ENCODE results near the gene ROS1.

Gene ROS1

GRCh38 chr6:117306227-117306790 lies 119.4 kb downstream of the ROS1 start:
- no peaks in the 10 kb centered on the region for H3K4me1 ChIP-seq
- DNase-seq (ENCODE audit: low spot score in 2 of 2) = no peak
- no peaks in the 10 kb centered on the region for H3K9me3 ChIP-seq
- no peaks in the 10 kb centered on the region for H3K36me3 ChIP-seq (replicated peaks)
- in situ Hi-C loops (cut with MboI; ENCODE audit: low sequenced_read_pairs) = no loop called here
- H3K27me3 ChIP-seq (ENCODE audit: low read depth) = peaks cover 15% of the 10 kb centered on the region; the same call in 1 of the 2 replicates
- no peak overlapping the region for H3K4me3 ChIP-seq

GRCh38 chr6:117304446-117304845 lies 121.3 kb downstream of the ROS1 start:
- peaks cover 15% of the 10 kb centered on the region; the same call in 1 of the 2 replicates for H3K27me3 ChIP-seq (ENCODE audit: low read depth)
- no peaks in the 10 kb centered on the region for H3K4me1 ChIP-seq
- DNase-seq (ENCODE audit: low spot score in 2 of 2) = no peak
- in situ Hi-C loops (cut with MboI; ENCODE audit: low sequenced_read_pairs) = no loop called here
- no peaks in the 10 kb centered on the region for H3K9me3 ChIP-seq
- H3K4me3 ChIP-seq = no peak overlapping the region
- H3K36me3 ChIP-seq (replicated peaks) = no peaks in the 10 kb centered on the region

- DNase-seq (ENCODE audit: low spot score in 2 of 2) = no peak
- Histone ChIP-seq H3K36me3 (replicated peaks) (no peaks in the 10 kb centered on the region), H3K9me3 (no peaks in the 10 kb centered on the region), H3K4me1 (no peaks in the 10 kb centered on the region), H3K4me3 (no peak overlapping the region), H3K27me3 (ENCODE audit: low read depth) (peaks cover 15% of the 10 kb centered on the region; the same call in 1 of the 2 replicates)
- in situ Hi-C loops (cut with MboI; ENCODE audit: low sequenced_read_pairs) = no loop called here
Observed at GRCh38 chr6:117303323-117303722, 122.4 kb downstream of the ROS1 start.

- H3K9me3 ChIP-seq = no peaks in the 10 kb centered on the region
- in situ Hi-C loops (cut with MboI; ENCODE audit: low sequenced_read_pairs) = no loop called here
- no peak overlapping the region for H3K4me3 ChIP-seq
- H3K36me3 ChIP-seq (replicated peaks) = no peaks in the 10 kb centered on the region
- H3K4me1 ChIP-seq = no peaks in the 10 kb centered on the region
- no peak for DNase-seq (ENCODE audit: low spot score in 2 of 2)
- H3K27me3 ChIP-seq (ENCODE audit: low read depth) = no peaks in the 10 kb centered on the region
Observed at GRCh38 chr6:117298941-117299340, 126.8 kb downstream of the ROS1 start.

GRCh38 chr6:117290173-117290846 lies 135.4 kb downstream of the ROS1 start:
- Histone ChIP-seq H3K36me3 (replicated peaks) (no peaks in the 10 kb centered on the region), H3K9me3 (no peaks in the 10 kb centered on the region), H3K27me3 (ENCODE audit: low read depth) (no peaks in the 10 kb centered on the region; the same call in 1 of the 2 replicates), H3K4me1 (no peaks in the 10 kb centered on the region), H3K4me3 (no peak overlapping the region)
- in situ Hi-C loops (cut with MboI; ENCODE audit: low sequenced_read_pairs) = no loop called here
- no peak for DNase-seq (ENCODE audit: low spot score in 2 of 2)

- Histone ChIP-seq H3K4me1 (no peaks in the 10 kb centered on the region), H3K36me3 (replicated peaks) (no peaks in the 10 kb centered on the region), H3K4me3 (no peak overlapping the region), H3K9me3 (no peaks in the 10 kb centered on the region), H3K27me3 (ENCODE audit: low read depth) (peaks cover 3% of the 10 kb centered on the region; the same call in 1 of the 2 replicates)
- DNase-seq (ENCODE audit: low spot score in 2 of 2) = no peak
- in situ Hi-C loops (cut with MboI; ENCODE audit: low sequenced_read_pairs) = no loop called here
Observed at GRCh38 chr6:117288083-117288715, 137.5 kb downstream of the ROS1 start.

- no peaks in the 10 kb centered on the region for H3K4me1 ChIP-seq
- no peaks in the 10 kb centered on the region for H3K36me3 ChIP-seq (replicated peaks)
- DNase-seq (ENCODE audit: low spot score in 2 of 2) = peak; percentile 9 to 44
- no peak overlapping the region for H3K4me3 ChIP-seq
- in situ Hi-C loops (cut with MboI; ENCODE audit: low sequenced_read_pairs) = no loop called here
- H3K27me3 ChIP-seq (ENCODE audit: low read depth) = peaks cover 34% of the 10 kb centered on the region
- no peaks in the 10 kb centered on the region for H3K9me3 ChIP-seq
Observed at GRCh38 chr6:117280922-117281321, 144.8 kb downstream of the ROS1 start.

GRCh38 chr6:117276778-117277316 lies 148.9 kb downstream of the ROS1 start:
- DNase-seq (ENCODE audit: low spot score in 2 of 2) = no peak
- Histone ChIP-seq H3K9me3 (no peaks in the 10 kb centered on the region), H3K27me3 (ENCODE audit: low read depth) (peaks cover 63% of the 10 kb centered on the region), H3K36me3 (replicated peaks) (no peaks in the 10 kb centered on the region), H3K4me3 (no peak overlapping the region), H3K4me1 (no peaks in the 10 kb centered on the region)
- in situ Hi-C loops (cut with MboI; ENCODE audit: low sequenced_read_pairs) = no loop called here

GRCh38 chr6:117275711-117276110 lies 150.0 kb downstream of the ROS1 start:
- Histone ChIP-seq H3K9me3 (no peaks in the 10 kb centered on the region), H3K36me3 (replicated peaks) (no peaks in the 10 kb centered on the region), H3K27me3 (ENCODE audit: low read depth) (peaks cover 73% of the 10 kb centered on the region), H3K4me3 (no peak overlapping the region), H3K4me1 (no peaks in the 10 kb centered on the region)
- no peak for DNase-seq (ENCODE audit: low spot score in 2 of 2)
- in situ Hi-C loops (cut with MboI; ENCODE audit: low sequenced_read_pairs) = no loop called here

GRCh38 chr6:117275205-117275604 lies 150.5 kb downstream of the ROS1 start:
- Histone ChIP-seq H3K9me3 (no peaks in the 10 kb centered on the region), H3K36me3 (replicated peaks) (no peaks in the 10 kb centered on the region), H3K27me3 (ENCODE audit: low read depth) (peaks cover 72% of the 10 kb centered on the region), H3K4me1 (no peaks in the 10 kb centered on the region), H3K4me3 (no peak overlapping the region)
- in situ Hi-C loops (cut with MboI; ENCODE audit: low sequenced_read_pairs) = no loop called here
- no peak for DNase-seq (ENCODE audit: low spot score in 2 of 2)

GRCh38 chr6:117272891-117273290 lies 152.9 kb downstream of the ROS1 start:
- Histone ChIP-seq H3K36me3 (replicated peaks) (no peaks in the 10 kb centered on the region), H3K4me1 (no peaks in the 10 kb centered on the region), H3K4me3 (no peak overlapping the region), H3K27me3 (ENCODE audit: low read depth) (peaks cover 75% of the 10 kb centered on the region), H3K9me3 (no peaks in the 10 kb centered on the region)
- no peak for DNase-seq (ENCODE audit: low spot score in 2 of 2)
- in situ Hi-C loops (cut with MboI; ENCODE audit: low sequenced_read_pairs) = no loop called here

GRCh38 chr6:117272032-117272866 lies 153.5 kb downstream of the ROS1 start:
- in situ Hi-C loops (cut with MboI; ENCODE audit: low sequenced_read_pairs) = no loop called here
- DNase-seq (ENCODE audit: low spot score in 2 of 2) = no peak
- no peak overlapping the region for H3K4me3 ChIP-seq

GRCh38 chr6:117270843-117271507 lies 154.8 kb downstream of the ROS1 start:
- no peak for DNase-seq (ENCODE audit: low spot score in 2 of 2)
- Histone ChIP-seq H3K4me3 (no peak overlapping the region), H3K27me3 (ENCODE audit: low read depth) (peaks cover 89% of the 10 kb centered on the region), H3K4me1 (no peaks in the 10 kb centered on the region), H3K36me3 (replicated peaks) (no peaks in the 10 kb centered on the region), H3K9me3 (no peaks in the 10 kb centered on the region)
- in situ Hi-C loops (cut with MboI; ENCODE audit: low sequenced_read_pairs) = no loop called here

More at GRCh38 chr6:117272032-117272866, 153.5 kb downstream of the ROS1 start:
- H3K36me3 ChIP-seq (replicated peaks) = no peaks in the 10 kb centered on the region
- peaks cover 76% of the 10 kb centered on the region for H3K27me3 ChIP-seq (ENCODE audit: low read depth)
- no peaks in the 10 kb centered on the region for H3K4me1 ChIP-seq
- H3K9me3 ChIP-seq = no peaks in the 10 kb centered on the region

Measured in HAP-1 (cell line).